OCI-LY1 (cell line): ENCODE results near the gene SMOC2.

Source experiments
- CTCF ChIP-seq: fragments of 200-600 bp; sonication (generic), shearing (Covaris generic); IDR thresholded peaks from 2 replicates; pipeline ENCODE4 v1.5.1; 2017; ENCODE audit warnings: mild to moderate bottlenecking, antibody characterized with exemption, low read length, moderate library complexity, mixed read lengths
- EZH2 ChIP-seq: fragments of 200-600 bp; sonication (generic), shearing (Covaris generic); IDR thresholded peaks from 2 replicates; pipeline ENCODE4 v1.8.0; 2017; ENCODE audit warnings: borderline replicate concordance, mixed run types, mild to moderate bottlenecking, antibody characterized with exemption, low read length, moderate library complexity, mixed read lengths

DNA sequence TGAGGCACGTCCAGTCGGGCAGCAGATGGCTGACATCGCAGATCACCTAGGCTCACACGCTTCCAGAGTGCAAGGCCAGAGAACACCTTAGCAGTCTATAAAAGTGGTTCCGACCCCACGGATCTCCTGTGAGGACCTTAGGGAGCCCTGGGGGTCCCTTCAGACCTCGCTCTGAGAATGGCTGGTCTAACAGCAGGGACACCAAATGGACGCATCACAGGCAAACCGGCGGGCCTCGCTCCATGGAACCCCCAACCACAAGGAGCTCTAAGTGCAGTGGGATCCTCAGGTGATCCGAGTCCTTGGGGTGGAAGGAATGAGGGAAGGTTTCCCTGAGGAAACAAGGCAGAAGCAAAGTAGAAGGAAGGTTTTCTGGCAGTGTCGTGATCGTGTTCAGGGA lies 135.4 kb downstream of the SMOC2 start:
- TF ChIP-seq CTCF: no peak
- no peak for TF ChIP-seq EZH2
